Hepatocyte (in vitro differentiated cells): ENCODE results near the gene FGF7. TPM values are rescaled to one million over a fixed set of nuclear protein-coding genes. Genes with fewer than 3 reads are reported as not detected.

Experiments
- DNase-seq: peaks from one replicate; pipeline ENCODE4 v3.0.0-alpha.2; 2016; ENCODE audit warnings: low spot score
- H2AFZ ChIP-seq: fragments of 200-600 bp; sonication (generic); 2 replicates; pipeline ENCODE4 v1.6.0; 2016; ENCODE audit warnings: antibody characterized with exemption, mild to moderate bottlenecking
- H3K27ac ChIP-seq: fragments of 200-600 bp; sonication (generic); 2 replicates; pipeline ENCODE4 v1.5.1; 2016; ENCODE audit warnings: mild to moderate bottlenecking
- H3K27me3 ChIP-seq: fragments of 200-600 bp; sonication (generic); 2 replicates; pipeline ENCODE4 v1.6.1; 2016
- H3K36me3 ChIP-seq: fragments of 200-600 bp; sonication (generic); replicated peaks from 2 replicates; pipeline ENCODE4 v1.5.1; 2016; ENCODE audit warnings: low read depth; ENCODE audit not compliant: insufficient read depth
- H3K4me1 ChIP-seq: fragments of 200-600 bp; sonication (generic); 2 replicates; pipeline ENCODE4 v1.5.1; 2016; ENCODE audit warnings: mild to moderate bottlenecking, moderate library complexity; ENCODE audit not compliant: insufficient read depth
- H3K4me2 ChIP-seq: fragments of 200-600 bp; sonication (generic); 2 replicates; pipeline ENCODE4 v1.6.0; 2016
- H3K4me3 ChIP-seq: fragments of 200-600 bp; sonication (generic); 2 replicates; pipeline ENCODE4 v1.5.1; 2016; ENCODE audit warnings: mild to moderate bottlenecking
- H3K79me2 ChIP-seq: fragments of 200-600 bp; sonication (generic); 2 replicates; pipeline ENCODE4 v1.6.0; 2017; ENCODE audit warnings: mild to moderate bottlenecking
- H3K9me2 ChIP-seq: fragments of 200-600 bp; sonication (generic); replicated peaks from 2 replicates; pipeline ENCODE4 v1.6.0; 2017; ENCODE audit warnings: mild to moderate bottlenecking; ENCODE audit not compliant: insufficient read depth
- H3K9me3 ChIP-seq: fragments of 200-600 bp; sonication (generic); 2 replicates; pipeline ENCODE4 v1.5.1; 2016; ENCODE audit warnings: low read depth, mild to moderate bottlenecking
- H4K20me1 ChIP-seq: fragments of 200-600 bp; sonication (generic); 2 replicates; pipeline ENCODE4 v1.6.0; 2016; ENCODE audit warnings: mild to moderate bottlenecking; ENCODE audit not compliant: insufficient read depth, poor library complexity, severe bottlenecking
- CTCF ChIP-seq: fragments of 200-600 bp; sonication (generic); IDR thresholded peaks from 2 replicates; pipeline ENCODE4 v1.5.1; 2016; ENCODE audit warnings: antibody characterized with exemption, mild to moderate bottlenecking; ENCODE audit not compliant: poor library complexity
- EZH2 ChIP-seq: fragments of 200-600 bp; sonication (generic); IDR thresholded peaks from 2 replicates; pipeline ENCODE4 v1.6.1; 2016; ENCODE audit warnings: antibody characterized with exemption, mild to moderate bottlenecking, borderline replicate concordance
- EZH2phosphoT487 ChIP-seq: fragments of 200-600 bp; sonication (generic); IDR thresholded peaks from one replicate; pipeline ENCODE4 v1.6.1; 2018; ENCODE audit warnings: antibody characterized with exemption, mild to moderate bottlenecking, low read depth, moderate library complexity; ENCODE audit not compliant: unreplicated experiment, severe bottlenecking
- WGBS: methylation state at CpG from one replicate; pipeline ENCODE4 v1.1.6; 2016; ENCODE audit warnings: low lambda C conversion rate; ENCODE audit errors: missing lambda C conversion rate; 5-methylcytosine and 5-hydroxymethylcytosine counted together
- polyA plus RNA-seq: library from polyadenylated mRNA; unstranded; fragments of >200 nt; fragmentation: Nextera tagmentation; extraction: Ambion mirVana; gene quantifications from 2 replicates; pipeline ENCODE4 v1.2.1, GENCODE V29; 2016
- total RNA-seq: library from RNA; depleted of rRNA; stranded (reverse); fragments of >200 nt; gene quantifications from 2 replicates; pipeline ENCODE4 v1.2.3, GENCODE V29; 2014

Gene FGF7
- total and polyA plus RNA-seq, 2 experiments from 2014 or later = 11.2 to 18.9 TPM

GRCh38 chr15:49495993-49496753 is 73.1 kb downstream of the FGF7 start:
- no peak for TF ChIP-seq EZH2phosphoT487
- no peak for TF ChIP-seq EZH2
- TF ChIP-seq CTCF = no peak
- no peak for DNase-seq
- no peaks in the 10 kb centered on the region for H3K9me2 ChIP-seq
- H3K4me3 ChIP-seq = no peak overlapping the region
- no peak overlapping the region for H2AFZ ChIP-seq
- H3K4me2 ChIP-seq = peak overlapping the region; percentile 22
- 76% methylated on average over 3 of the region's 3 CpGs for WGBS
- no peaks in the 10 kb centered on the region for H3K36me3 ChIP-seq
- no peaks in the 10 kb centered on the region for H3K9me3 ChIP-seq
- no peaks in the 10 kb centered on the region for H3K4me1 ChIP-seq
- H3K27me3 ChIP-seq = no peaks in the 10 kb centered on the region
- H3K27ac ChIP-seq = no peak overlapping the region
- H3K79me2 ChIP-seq = no peaks in the 10 kb centered on the region
- H4K20me1 ChIP-seq = no peaks in the 10 kb centered on the region

- Histone ChIP-seq H3K4me3 (no peak overlapping the region), H3K79me2 (no peaks in the 10 kb centered on the region), H3K27me3 (no peaks in the 10 kb centered on the region), H3K9me2 (no peaks in the 10 kb centered on the region), H3K36me3 (no peaks in the 10 kb centered on the region), H4K20me1 (no peaks in the 10 kb centered on the region), H3K9me3 (no peaks in the 10 kb centered on the region), H3K27ac (no peak overlapping the region), H3K4me1 (no peaks in the 10 kb centered on the region), H3K4me2 (no peak overlapping the region), H2AFZ (no peak overlapping the region)
- no peak for TF ChIP-seq EZH2phosphoT487
- no peak for TF ChIP-seq CTCF
- TF ChIP-seq EZH2 = no peak
- no peak for DNase-seq
- 89% methylated on average over 1 of the region's 1 CpG for WGBS
Observed at GRCh38 chr15:49501586-49501985, 78.5 kb downstream of the FGF7 start.

GRCh38 chr15:49506341-49506740 is 83.3 kb downstream of the FGF7 start:
- no peak for DNase-seq
- Histone ChIP-seq H3K79me2 (no peaks in the 10 kb centered on the region), H2AFZ (no peak overlapping the region), H3K4me1 (no peaks in the 10 kb centered on the region), H3K36me3 (no peaks in the 10 kb centered on the region), H3K9me3 (no peaks in the 10 kb centered on the region), H3K27me3 (no peaks in the 10 kb centered on the region), H3K4me2 (no peak overlapping the region), H3K9me2 (no peaks in the 10 kb centered on the region), H3K4me3 (no peak overlapping the region), H4K20me1 (no peaks in the 10 kb centered on the region), H3K27ac (no peak overlapping the region)
- 46% methylated on average over 1 of the region's 1 CpG for WGBS
- TF ChIP-seq EZH2 = no peak
- TF ChIP-seq CTCF = no peak
- TF ChIP-seq EZH2phosphoT487 = no peak
